H1 (cell line): ENCODE data around the gene SCGN.

Experiments
- BACH1 ChIP-seq: IDR thresholded peaks from 2 replicates; pipeline ENCODE4 v1.6.1; 2012; ENCODE audit warnings: low read length, improper control_type of control experiment
- CHD2 ChIP-seq: IDR thresholded peaks from 2 replicates; pipeline ENCODE4 v1.6.1; 2012; ENCODE audit warnings: low read length, improper control_type of control experiment
- CTCF ChIP-seq, 3 experiments: IDR thresholded peaks; 1 replicate in 2 of 3; 2 replicates in 1 of 3; pipeline versions ENCODE4 v1.5.1 to v1.6.1; 2011; ENCODE audit warnings: low read length in 3 of 3, mild to moderate bottlenecking in 3 of 3, inconsistent platforms in 2 of 3, low read depth in 1 of 3, moderate library complexity in 1 of 3; ENCODE audit not compliant: insufficient read depth in 1 of 3; ENCODE audit errors: control extremely low read depth in 1 of 3
- EP300 ChIP-seq, 2 experiments: IDR thresholded peaks; 1 replicate in 1 of 2; 2 replicates in 1 of 2; pipeline ENCODE4 v1.6.1; 2011 to 2012; ENCODE audit warnings: low read depth in 2 of 2, low read length in 2 of 2, mild to moderate bottlenecking in 2 of 2, borderline replicate concordance in 1 of 2, inconsistent platforms in 1 of 2, moderate library complexity in 1 of 2
- EZH2 ChIP-seq: fragments of 200-600 bp; sonication (generic); IDR thresholded peaks from 2 replicates; pipeline ENCODE4 v1.7.1; 2012; ENCODE audit warnings: low read depth, mild to moderate bottlenecking, moderate library complexity, low read length, inconsistent platforms; ENCODE audit not compliant: severe bottlenecking
- FOSL1 ChIP-seq: IDR thresholded peaks from 2 replicates; pipeline ENCODE4 v1.6.1; 2011; ENCODE audit warnings: mild to moderate bottlenecking, low read depth, low read length, moderate library complexity; ENCODE audit not compliant: insufficient read depth
- GABPA ChIP-seq: IDR thresholded peaks from 2 replicates; pipeline ENCODE4 v1.6.1; 2011; ENCODE audit warnings: mild to moderate bottlenecking, low read length, moderate library complexity, borderline replicate concordance; ENCODE audit not compliant: insufficient read depth
- HDAC2 ChIP-seq, 2 experiments: fragments of 300-600 bp in 1 of 2; sonication (generic) in 1 of 2; IDR thresholded peaks; 2 replicates each; pipeline ENCODE4 v1.6.1; 2011 to 2012; ENCODE audit warnings: low read depth in 2 of 2, low read length in 2 of 2, mild to moderate bottlenecking in 2 of 2, moderate library complexity in 2 of 2, borderline replicate concordance in 1 of 2, inconsistent platforms in 1 of 2
- KDM1A ChIP-seq: fragments of 200-600, 300-600 bp; sonication (generic); IDR thresholded peaks from 2 replicates; pipeline ENCODE4 v1.7.1; 2016; ENCODE audit warnings: mild to moderate bottlenecking, low read length, borderline replicate concordance
- POLR2A ChIP-seq, 2 experiments: IDR thresholded peaks; 1 replicate in 1 of 2; 2 replicates in 1 of 2; pipeline ENCODE4 v1.6.1; 2011; ENCODE audit warnings: low read depth in 2 of 2, low read length in 2 of 2, mild to moderate bottlenecking in 2 of 2; ENCODE audit errors: control extremely low read depth in 1 of 2
- POLR2AphosphoS5 ChIP-seq: IDR thresholded peaks from 2 replicates; pipeline ENCODE4 v1.6.1; 2011; ENCODE audit warnings: low read depth, low read length
- RBBP5 ChIP-seq: IDR thresholded peaks from 2 replicates; pipeline ENCODE4 v1.7.1; 2012; ENCODE audit warnings: low read depth, mild to moderate bottlenecking, inconsistent platforms, low read length, moderate library complexity, borderline replicate concordance
- SP1 ChIP-seq: IDR thresholded peaks from 2 replicates; pipeline ENCODE4 v1.6.1; 2011; ENCODE audit warnings: low read depth, low read length
- TAF1 ChIP-seq: IDR thresholded peaks from 2 replicates; pipeline ENCODE4 v1.6.1; 2011; ENCODE audit warnings: mild to moderate bottlenecking, low read depth, low read length

GRCh38 chr6:25747477-25747876 is 95.5 kb downstream of the SCGN start:
- TF ChIP-seq CTCF (IDR thresholded peaks at IDR 0.05; ENCODE audit: control extremely low read depth in 1 of 3, insufficient read depth in 1 of 3, low read depth in 1 of 3, low read length in 3 of 3) (no peak), KDM1A (no peak), FOSL1 (no peak), EZH2 (no peak), POLR2AphosphoS5 (no peak), TAF1 (no peak), SP1 (no peak), POLR2A (IDR thresholded peaks at IDR 0.05; ENCODE audit: control extremely low read depth in 1 of 2, low read depth in 2 of 2, low read length in 2 of 2) (no peak), EP300 (IDR thresholded peaks at IDR 0.05; ENCODE audit: borderline replicate concordance in 1 of 2, low read depth in 2 of 2, low read length in 2 of 2) (no peak), GABPA (no peak), CHD2 (no peak), RBBP5 (no peak), HDAC2 (IDR thresholded peaks at IDR 0.05; ENCODE audit: borderline replicate concordance in 1 of 2, low read depth in 2 of 2, low read length in 2 of 2) (no peak), BACH1 (no peak)
